Measurements from ENCODE around the gene PDLIM5.
"Not testable (repeated sequence)": the region's sequence is repeated elsewhere in the genome, so short reads cannot be mapped to it uniquely, and the experiment has no call there.

PDLIM5 gene

GRCh38 chr4:94654714-94655113 lies 203.0 kb downstream of the PDLIM5 start:
- no peak for DNase-seq

- DNase-seq: no peak
Measured at GRCh38 chr4:94660614-94661013, 208.9 kb downstream of the PDLIM5 start.

GRCh38 chr4:94665021-94665420 lies 213.3 kb downstream of the PDLIM5 start:
- DNase-seq: not testable (repeated sequence)

GRCh38 chr4:94665500-94666404 lies 214.0 kb downstream of the PDLIM5 start:
- DNase-seq: no peak

- no peak for DNase-seq
Measured at GRCh38 chr4:94668724-94669123, 217.0 kb downstream of the PDLIM5 start.

GRCh38 chr4:94669672-94670664 lies 218.2 kb downstream of the PDLIM5 start:
- DNase-seq: peak; percentile 19

- no peak for DNase-seq
Measured at GRCh38 chr4:94671113-94671512, 219.4 kb downstream of the PDLIM5 start.

- no peak for DNase-seq
Measured at GRCh38 chr4:94673961-94674360, 222.2 kb downstream of the PDLIM5 start.

- no peak for DNase-seq
Measured at GRCh38 chr4:94676970-94677369, 225.2 kb downstream of the PDLIM5 start.

- no peak for DNase-seq
Measured at GRCh38 chr4:94678896-94679295, 227.2 kb downstream of the PDLIM5 start.

- no peak for DNase-seq
Measured at GRCh38 chr4:94680176-94680862, 228.6 kb downstream of the PDLIM5 start.

- no peak for DNase-seq
Measured at GRCh38 chr4:94686086-94686485, 234.3 kb downstream of the PDLIM5 start.

GRCh38 chr4:94689155-94689860 lies 237.6 kb downstream of the PDLIM5 start:
- no peak for DNase-seq

- no peak for DNase-seq
Measured at GRCh38 chr4:94690851-94691254, 239.1 kb downstream of the PDLIM5 start.

- no peak for DNase-seq
Measured at GRCh38 chr4:94691552-94691951, 239.8 kb downstream of the PDLIM5 start.

GRCh38 chr4:94695384-94695783 lies 243.6 kb downstream of the PDLIM5 start:
- no peak for DNase-seq

- DNase-seq: no peak
Measured at GRCh38 chr4:94698187-94698586, 246.4 kb downstream of the PDLIM5 start.

- no peak for DNase-seq
Measured at GRCh38 chr4:94700298-94700697, 248.6 kb downstream of the PDLIM5 start.

GRCh38 chr4:94701631-94702300 lies 250.0 kb downstream of the PDLIM5 start:
- no peak for DNase-seq

- DNase-seq: no peak
Measured at GRCh38 chr4:94711635-94712034, 259.9 kb downstream of the PDLIM5 start.

GRCh38 chr4:94714365-94715160 lies 262.8 kb downstream of the PDLIM5 start:
- DNase-seq: no peak

Measured in NCI-H2029 treated with DMSO at 0.1 percent for 48 hours (cell line).